Measurements from ENCODE around the gene DRAP1.
A peak's percentile ranks its signal among the peaks of the same experiment; 100 is the strongest.

DRAP1 gene

GRCh38 chr11:65919141-65919572 lies at the start of gene DRAP1:
Gene DRAP1 (plus strand): TSS chr11:65919426. CDS start chr11:65919502, 76 bp downstream.
- DNase-seq (ENCODE audit: low read depth in 2 of 2, low spot score in 1 of 2): peak; percentile 97 to 99

GRCh38 chr11:65869643-65870306 lies 49.5 kb upstream of the DRAP1 start:
- no peak for DNase-seq (ENCODE audit: low read depth in 2 of 2, low spot score in 1 of 2)

- no peak for DNase-seq (ENCODE audit: low read depth in 2 of 2, low spot score in 1 of 2)
These were observed 48.9 kb upstream of the DRAP1 start for GRCh38 chr11:65870307-65870658.

- DNase-seq (ENCODE audit: low read depth in 2 of 2, low spot score in 1 of 2): no peak
These were observed 48.2 kb upstream of the DRAP1 start for GRCh38 chr11:65870706-65871681.

- no peak for DNase-seq (ENCODE audit: low read depth in 2 of 2, low spot score in 1 of 2)
These were observed 47.2 kb upstream of the DRAP1 start for GRCh38 chr11:65871811-65872548.

GRCh38 chr11:65872586-65873317 lies 46.5 kb upstream of the DRAP1 start, which contains the start of gene EFEMP2:
Gene EFEMP2 (minus strand): TSS chr11:65872800. CDS start chr11:65872354, 446 bp downstream.
- no peak for DNase-seq (ENCODE audit: low read depth in 2 of 2, low spot score in 1 of 2)

- peak; percentile 88 to 95 for DNase-seq (ENCODE audit: low read depth in 2 of 2, low spot score in 1 of 2)
These were observed 45.7 kb upstream of the DRAP1 start for GRCh38 chr11:65873318-65874156.

GRCh38 chr11:65879617-65880016 lies 39.6 kb upstream of the DRAP1 start, which contains the start of gene CTSW:
Gene CTSW (plus strand): TSS chr11:65879837. CDS start chr11:65879855, 18 bp downstream.
- no peak for DNase-seq (ENCODE audit: low read depth in 2 of 2, low spot score in 1 of 2)

- no peak for DNase-seq (ENCODE audit: low read depth in 2 of 2, low spot score in 1 of 2)
These were observed 39.2 kb upstream of the DRAP1 start for GRCh38 chr11:65880027-65880426.

GRCh38 chr11:65880844-65881421 lies 38.3 kb upstream of the DRAP1 start:
- no peak for DNase-seq (ENCODE audit: low read depth in 2 of 2, low spot score in 1 of 2)

- no peak for DNase-seq (ENCODE audit: low read depth in 2 of 2, low spot score in 1 of 2)
These were observed 36.8 kb upstream of the DRAP1 start for GRCh38 chr11:65882120-65883057.

GRCh38 chr11:65883058-65883761 lies 36.0 kb upstream of the DRAP1 start:
- DNase-seq (ENCODE audit: low read depth in 2 of 2, low spot score in 1 of 2): no peak

GRCh38 chr11:65883786-65884715 lies 35.2 kb upstream of the DRAP1 start:
- no peak for DNase-seq (ENCODE audit: low read depth in 2 of 2, low spot score in 1 of 2)

GRCh38 chr11:65884716-65885092 lies 34.5 kb upstream of the DRAP1 start:
- DNase-seq (ENCODE audit: low read depth in 2 of 2, low spot score in 1 of 2): peak in 1 of 2 donors; percentile 59

- DNase-seq (ENCODE audit: low read depth in 2 of 2, low spot score in 1 of 2): no peak
These were observed 34.0 kb upstream of the DRAP1 start for GRCh38 chr11:65885231-65885630.

- no peak for DNase-seq (ENCODE audit: low read depth in 2 of 2, low spot score in 1 of 2)
These were observed 33.3 kb upstream of the DRAP1 start for GRCh38 chr11:65885808-65886536.
